ENCODE data around the gene CD22.

DNA sequence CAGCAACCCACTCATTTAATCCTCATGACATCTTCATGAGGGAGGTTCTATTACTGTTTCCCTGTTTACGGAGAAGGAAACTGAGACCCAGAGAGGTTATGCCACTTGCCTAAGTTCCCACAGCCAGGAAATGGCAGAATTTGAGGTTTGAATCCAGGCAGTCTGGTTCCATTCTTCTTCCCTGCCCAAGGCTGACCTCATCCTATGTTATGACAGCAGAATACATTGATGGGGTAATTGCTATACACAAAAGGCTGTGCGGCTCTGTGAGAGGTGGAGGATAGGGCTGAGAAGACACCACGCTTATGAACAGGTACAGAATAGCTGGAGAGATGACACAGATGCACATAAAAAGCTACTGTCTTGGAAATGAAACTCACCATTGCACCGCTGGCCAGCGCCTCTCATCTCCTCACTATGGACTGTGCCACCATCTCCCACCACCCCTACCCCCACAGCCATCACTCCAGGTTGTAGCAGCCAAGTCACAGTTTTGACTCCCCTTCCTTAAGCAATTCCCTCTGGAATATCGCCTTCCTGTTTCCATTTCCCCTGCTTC, 25.6 kb upstream of the CD22 start:
- no peak for TF ChIP-seq POLR2A (IDR thresholded peaks at IDR 0.05)
- TF ChIP-seq, protein P1, sequence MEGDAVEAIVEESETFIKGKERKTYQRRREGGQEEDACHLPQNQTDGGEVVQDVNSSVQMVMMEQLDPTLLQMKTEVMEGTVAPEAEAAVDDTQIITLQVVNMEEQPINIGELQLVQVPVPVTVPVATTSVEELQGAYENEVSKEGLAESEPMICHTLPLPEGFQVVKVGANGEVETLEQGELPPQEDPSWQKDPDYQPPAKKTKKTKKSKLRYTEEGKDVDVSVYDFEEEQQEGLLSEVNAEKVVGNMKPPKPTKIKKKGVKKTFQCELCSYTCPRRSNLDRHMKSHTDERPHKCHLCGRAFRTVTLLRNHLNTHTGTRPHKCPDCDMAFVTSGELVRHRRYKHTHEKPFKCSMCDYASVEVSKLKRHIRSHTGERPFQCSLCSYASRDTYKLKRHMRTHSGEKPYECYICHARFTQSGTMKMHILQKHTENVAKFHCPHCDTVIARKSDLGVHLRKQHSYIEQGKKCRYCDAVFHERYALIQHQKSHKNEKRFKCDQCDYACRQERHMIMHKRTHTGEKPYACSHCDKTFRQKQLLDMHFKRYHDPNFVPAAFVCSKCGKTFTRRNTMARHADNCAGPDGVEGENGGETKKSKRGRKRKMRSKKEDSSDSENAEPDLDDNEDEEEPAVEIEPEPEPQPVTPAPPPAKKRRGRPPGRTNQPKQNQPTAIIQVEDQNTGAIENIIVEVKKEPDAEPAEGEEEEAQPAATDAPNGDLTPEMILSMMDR (IDR thresholded peaks at IDR 0.05): no peak

All from upper lobe of left lung (tissue), 4 donors.